Measurements from ENCODE around the gene NMNAT3.

NMNAT3 gene

GRCh38 chr3:139677388-139678155, at the start of gene NMNAT3:
NMNAT3 (minus strand) TSS chr3:139677972; CDS start chr3:139627724, 50,248 bp downstream.
- peak; percentile 77 for DNase-seq

GRCh38 chr3:139721370-139721769, 43.6 kb upstream of the NMNAT3 start:
- no peak for DNase-seq

- peak; percentile 70 for DNase-seq
Measured at GRCh38 chr3:139718415-139718814, 40.6 kb upstream of the NMNAT3 start.

- DNase-seq: no peak
Measured at GRCh38 chr3:139716908-139717485, 39.2 kb upstream of the NMNAT3 start.

GRCh38 chr3:139715743-139716360, 38.1 kb upstream of the NMNAT3 start:
- DNase-seq: peak; percentile 9

GRCh38 chr3:139715166-139715565, 37.4 kb upstream of the NMNAT3 start:
- no peak for DNase-seq

GRCh38 chr3:139710212-139710611, 32.4 kb upstream of the NMNAT3 start:
- no peak for DNase-seq

- DNase-seq: no peak
Measured at GRCh38 chr3:139705631-139706030, 27.9 kb upstream of the NMNAT3 start.

DNA sequence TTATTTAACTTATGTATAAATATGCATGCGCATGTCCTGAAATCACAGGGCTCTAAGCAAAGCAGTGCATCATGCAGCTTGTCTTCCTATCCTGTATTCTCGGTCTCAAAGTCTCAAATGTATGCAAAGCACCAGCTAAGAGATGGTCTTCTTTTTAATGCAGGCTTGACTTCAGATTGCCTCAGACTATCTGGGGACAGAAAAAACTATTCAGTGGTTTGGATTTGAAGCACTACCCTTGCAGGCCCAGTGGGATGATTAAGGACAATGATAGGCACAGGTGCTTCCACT, 18.5 kb upstream of the NMNAT3 start:
- no peak for DNase-seq

DNA sequence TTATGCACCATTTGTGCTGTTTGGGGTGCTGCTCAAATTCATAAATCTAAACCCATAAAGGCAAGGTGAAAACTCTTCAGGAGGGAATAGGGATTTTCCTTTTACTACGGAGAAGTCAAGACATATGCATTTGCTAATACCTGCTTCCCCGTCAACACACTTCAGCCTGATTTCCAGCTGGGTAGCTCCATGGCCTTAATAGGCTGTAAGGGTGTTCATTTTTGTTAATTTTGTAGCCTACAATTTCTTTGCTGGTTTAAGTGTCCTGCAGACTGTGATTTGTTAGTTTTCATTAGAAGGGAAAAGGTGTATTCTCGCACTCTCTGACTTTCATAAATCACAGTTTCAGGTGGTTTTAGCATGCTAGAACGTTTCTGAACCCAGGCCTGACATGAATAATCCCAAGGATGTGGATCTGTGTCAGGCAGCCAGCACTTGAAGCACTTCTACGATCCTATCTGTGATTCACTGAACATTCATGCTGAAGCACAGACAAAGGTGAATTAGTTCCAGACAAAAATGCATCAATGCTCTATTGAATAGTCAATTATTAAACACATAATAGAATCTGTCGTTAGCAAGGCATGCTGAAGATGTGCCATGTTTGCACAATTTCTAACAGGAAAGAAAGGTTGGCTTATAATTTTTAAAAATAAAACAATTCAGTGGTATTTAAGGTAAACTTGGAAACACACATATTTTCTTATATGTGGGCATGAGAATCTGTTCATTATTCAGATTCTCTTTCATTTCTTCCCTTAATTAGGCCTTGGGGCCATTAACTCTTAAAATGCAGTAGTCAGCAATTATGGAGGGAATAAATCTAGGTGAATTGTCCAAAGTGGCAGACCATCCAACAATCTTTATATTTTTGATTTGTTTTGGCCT, 17.9 kb upstream of the NMNAT3 start:
- no peak for DNase-seq

- DNase-seq: no peak
Measured at GRCh38 chr3:139695007-139695406, 17.2 kb upstream of the NMNAT3 start.

- no peak for DNase-seq
Measured at GRCh38 chr3:139694542-139694941, 16.8 kb upstream of the NMNAT3 start.

DNA sequence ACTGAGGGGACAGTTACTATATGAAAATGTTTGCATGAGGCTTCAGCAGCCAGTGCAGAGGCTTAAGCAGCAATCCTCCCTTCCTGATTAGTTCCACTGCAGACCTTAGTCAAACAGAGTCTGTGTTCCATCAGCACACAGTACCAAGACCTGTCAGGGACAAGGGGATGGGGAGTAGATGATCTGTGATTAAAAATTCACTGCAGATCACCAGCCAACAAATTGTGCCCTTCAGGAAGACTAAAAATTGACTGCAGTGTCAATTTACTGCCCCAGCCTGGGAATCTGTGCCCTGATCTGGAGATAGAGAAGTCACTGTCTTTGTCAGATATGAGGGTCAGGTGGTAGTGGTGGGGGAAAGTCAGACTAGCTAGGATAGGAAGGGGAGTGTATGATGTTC, 13.8 kb upstream of the NMNAT3 start:
- DNase-seq: no peak

GRCh38 chr3:139689708-139690228, 12.0 kb upstream of the NMNAT3 start:
- no peak for DNase-seq

GRCh38 chr3:139689122-139689521, 11.3 kb upstream of the NMNAT3 start:
- DNase-seq: no peak

- no peak for DNase-seq
Measured at GRCh38 chr3:139687431-139687830, 9.7 kb upstream of the NMNAT3 start.

GRCh38 chr3:139686624-139687023, 8.9 kb upstream of the NMNAT3 start:
- no peak for DNase-seq

- no peak for DNase-seq
Measured at GRCh38 chr3:139686206-139686605, 8.4 kb upstream of the NMNAT3 start.

DNA sequence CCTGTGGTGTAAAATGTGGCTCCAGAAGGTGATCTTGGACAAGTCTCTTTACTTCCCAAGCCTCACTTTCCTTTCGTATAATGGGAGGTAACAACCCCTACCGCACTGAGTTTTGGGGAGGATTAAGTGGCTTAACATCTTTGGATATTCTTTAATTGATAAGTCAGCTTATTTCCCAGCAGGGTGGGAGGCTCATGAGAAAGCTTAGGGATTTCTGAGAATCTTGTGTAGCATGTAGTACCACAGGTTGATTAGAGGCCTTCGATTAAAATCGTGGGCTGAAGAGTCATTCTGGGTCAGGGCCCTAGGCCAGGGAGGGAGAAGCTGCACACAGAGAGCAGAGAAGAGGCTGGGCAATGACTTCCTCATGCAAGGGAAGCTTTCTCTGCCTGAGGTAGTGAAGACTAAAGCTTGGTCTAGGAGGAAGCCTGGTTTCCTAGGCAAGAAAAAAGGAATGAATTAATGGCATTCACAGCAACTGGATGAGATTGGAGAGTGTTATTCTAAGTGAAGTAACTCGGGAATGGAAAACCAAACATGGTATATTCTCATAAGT, 1.5 kb upstream of the NMNAT3 start:
- no peak for DNase-seq

DNA sequence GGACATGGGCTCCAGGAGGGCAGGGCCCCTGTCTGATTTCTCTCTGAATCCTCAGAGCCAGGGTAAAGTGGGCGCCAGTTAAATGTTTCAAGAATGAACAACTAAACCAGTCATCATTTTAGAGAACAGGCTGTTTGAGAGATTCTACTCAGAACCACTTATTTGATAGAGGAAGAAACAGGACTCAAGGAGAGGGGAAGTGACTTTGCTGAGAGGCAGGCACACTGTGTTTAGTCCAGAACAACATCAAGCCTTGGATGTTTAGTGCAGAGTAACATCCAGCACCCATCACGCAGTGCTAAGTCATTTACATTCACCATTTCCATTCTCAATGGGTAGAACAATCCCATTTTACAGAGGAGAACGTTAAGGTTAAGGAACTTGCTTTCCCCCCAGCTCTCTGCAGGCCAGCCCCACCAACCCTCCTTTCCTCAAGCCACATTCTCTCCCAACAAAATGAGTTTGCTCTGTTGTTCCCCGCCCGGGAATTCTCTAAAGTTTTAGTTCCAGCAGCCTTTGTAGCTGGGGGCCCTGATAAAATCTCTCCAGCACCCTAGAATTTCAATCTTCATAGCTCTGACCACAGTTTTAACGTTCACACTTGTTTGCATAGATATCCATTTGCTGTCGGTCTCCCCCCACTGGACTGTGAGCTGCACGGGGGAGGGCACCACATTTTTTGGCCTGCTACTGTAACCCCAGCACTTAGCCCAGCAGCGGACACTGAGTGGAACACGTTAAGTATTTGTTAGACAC, 962 bp downstream of the NMNAT3 start:
- no peak for DNase-seq

DNA sequence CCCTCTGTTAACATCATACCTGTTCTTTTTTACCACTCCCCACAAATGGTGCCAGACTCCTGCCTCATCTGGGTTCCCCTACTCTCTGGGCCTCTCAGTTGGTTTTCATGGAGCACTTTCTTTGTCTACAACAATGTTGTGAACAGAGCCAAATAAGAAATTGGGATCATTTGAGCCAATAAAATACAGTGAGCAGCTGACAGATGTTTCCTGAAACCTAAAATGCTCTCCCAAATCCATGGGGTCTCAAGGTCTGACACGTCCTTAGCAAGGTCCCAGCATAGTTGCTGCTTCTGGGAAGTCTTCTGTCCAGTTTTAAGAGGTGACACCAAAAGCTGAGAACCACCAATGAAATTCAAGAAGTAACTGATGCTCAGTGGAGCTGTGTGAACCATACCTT, 1.7 kb downstream of the NMNAT3 start:
- DNase-seq: no peak

DNA sequence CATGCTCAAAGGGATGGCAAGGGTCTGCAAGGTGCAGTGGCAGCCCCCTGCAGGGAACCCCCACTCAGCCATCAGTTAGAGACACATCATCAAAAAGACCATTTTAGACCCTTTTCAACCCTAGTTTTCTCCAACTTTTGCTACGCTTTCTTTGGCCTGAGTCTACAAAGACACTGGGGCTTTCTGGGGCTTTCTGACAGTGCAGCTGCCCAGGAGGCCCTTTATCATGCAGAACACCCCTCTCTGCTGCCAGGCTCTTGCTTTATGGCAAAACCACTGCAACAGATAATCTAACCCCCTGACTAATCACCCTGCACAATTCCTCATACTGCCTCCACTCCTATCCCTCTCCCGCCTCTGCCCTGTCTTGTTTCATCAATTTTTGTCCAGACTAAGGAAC, 2.4 kb downstream of the NMNAT3 start:
- no peak for DNase-seq

Measured in DMS 273 treated with DMSO at 0.1 percent for 48 hours (cell line).